ENCODE results near the gene ARID4A. TPM values are rescaled to one million over a fixed set of nuclear protein-coding genes. Genes with fewer than 3 reads are reported as not detected.
"Not testable (repeated sequence)": the region's sequence is repeated elsewhere in the genome, so short reads cannot be mapped to it uniquely, and the experiment has no call there.

Gene ARID4A
- total RNA-seq, 1 donor: 14.5 TPM

GRCh38 chr14:58353516-58354299 lies 55.4 kb downstream of the ARID4A start:
- Histone ChIP-seq H3K9me3 (ENCODE audit: low read depth, low read length) (no peaks in the 10 kb centered on the region), H3K4me1 (ENCODE audit: insufficient read depth, low read length) (no peaks in the 10 kb centered on the region), H3K79me2 (ENCODE audit: insufficient read depth, low read length) (no peaks in the 10 kb centered on the region), H3K27me3 (ENCODE audit: insufficient read depth, low read length) (no peaks in the 10 kb centered on the region), H3K36me3 (ENCODE audit: insufficient read depth, low read length) (peaks cover 26% of the 10 kb centered on the region), H4K20me1 (ENCODE audit: insufficient read depth, low read length) (no peaks in the 10 kb centered on the region), H3K4me2 (ENCODE audit: insufficient read depth, low read length) (peak overlapping the region; percentile 57), H3K27ac (ENCODE audit: low read depth, low read length) (no peak overlapping the region), H3K4me3 (ENCODE audit: insufficient read depth, low read length) (peak overlapping the region; percentile 27), H2AFZ (ENCODE audit: low read length) (no peak overlapping the region)
- DNase-seq (ENCODE audit: insufficient read length, low spot score, missing footprints): no peak
- no peak for TF ChIP-seq CTCF (IDR thresholded peaks at IDR 0.05; ENCODE audit: extremely low read depth, low read depth, low read length)

- Histone ChIP-seq H3K27ac (ENCODE audit: low read depth, low read length) (no peak overlapping the region), H2AFZ (ENCODE audit: low read length) (no peak overlapping the region), H3K79me2 (ENCODE audit: insufficient read depth, low read length) (no peaks in the 10 kb centered on the region), H3K4me3 (ENCODE audit: insufficient read depth, low read length) (no peak overlapping the region), H3K9me3 (ENCODE audit: low read depth, low read length) (no peaks in the 10 kb centered on the region), H4K20me1 (ENCODE audit: insufficient read depth, low read length) (no peaks in the 10 kb centered on the region), H3K4me1 (ENCODE audit: insufficient read depth, low read length) (no peaks in the 10 kb centered on the region), H3K27me3 (ENCODE audit: insufficient read depth, low read length) (no peaks in the 10 kb centered on the region), H3K36me3 (ENCODE audit: insufficient read depth, low read length) (peaks cover 24% of the 10 kb centered on the region), H3K4me2 (ENCODE audit: insufficient read depth, low read length) (no peak overlapping the region)
- no peak for TF ChIP-seq CTCF (IDR thresholded peaks at IDR 0.05; ENCODE audit: extremely low read depth, low read depth, low read length)
- no peak for DNase-seq (ENCODE audit: insufficient read length, low spot score, missing footprints)
Observed at GRCh38 chr14:58354808-58355207, 56.5 kb downstream of the ARID4A start.

GRCh38 chr14:58356268-58356667 lies 57.9 kb downstream of the ARID4A start:
- Histone ChIP-seq H3K4me1 (ENCODE audit: insufficient read depth, low read length) (no peaks in the 10 kb centered on the region), H3K4me2 (ENCODE audit: insufficient read depth, low read length) (no peak overlapping the region), H3K9me3 (ENCODE audit: low read depth, low read length) (no peaks in the 10 kb centered on the region), H3K27ac (ENCODE audit: low read depth, low read length) (no peak overlapping the region), H3K79me2 (ENCODE audit: insufficient read depth, low read length) (no peaks in the 10 kb centered on the region), H3K4me3 (ENCODE audit: insufficient read depth, low read length) (no peak overlapping the region), H2AFZ (ENCODE audit: low read length) (no peak overlapping the region), H3K36me3 (ENCODE audit: insufficient read depth, low read length) (peaks cover 24% of the 10 kb centered on the region), H3K27me3 (ENCODE audit: insufficient read depth, low read length) (no peaks in the 10 kb centered on the region), H4K20me1 (ENCODE audit: insufficient read depth, low read length) (no peaks in the 10 kb centered on the region)
- no peak for DNase-seq (ENCODE audit: insufficient read length, low spot score, missing footprints)
- no peak for TF ChIP-seq CTCF (IDR thresholded peaks at IDR 0.05; ENCODE audit: extremely low read depth, low read depth, low read length)

- H3K4me1 ChIP-seq (ENCODE audit: insufficient read depth, low read length); H2AFZ ChIP-seq (ENCODE audit: low read length); H3K4me2 ChIP-seq (ENCODE audit: insufficient read depth, low read length); DNase-seq (ENCODE audit: insufficient read length, low spot score, missing footprints); H3K27ac ChIP-seq (ENCODE audit: low read depth, low read length); H4K20me1 ChIP-seq (ENCODE audit: insufficient read depth, low read length); H3K9me3 ChIP-seq (ENCODE audit: low read depth, low read length); H3K27me3 ChIP-seq (ENCODE audit: insufficient read depth, low read length); H3K79me2 ChIP-seq (ENCODE audit: insufficient read depth, low read length); H3K4me3 ChIP-seq (ENCODE audit: insufficient read depth, low read length): not testable (repeated sequence)
- H3K36me3 ChIP-seq (ENCODE audit: insufficient read depth, low read length): peaks cover 37% of the 10 kb centered on the region
Observed at GRCh38 chr14:58362272-58362671, 63.9 kb downstream of the ARID4A start.

Measured in osteoblast (primary cell).